Measurements from ENCODE around the gene RBM38. TPM values are rescaled to one million over a fixed set of nuclear protein-coding genes. Genes with fewer than 3 reads are reported as not detected.

Gene RBM38
- total RNA-seq, 1 experiment from 2014 or later, result 53.5 TPM

GRCh38 chr20:57451431-57451794 is 60.2 kb downstream of the RBM38 start:
- no peak for DNase-seq (ENCODE audit: low spot score)

DNA sequence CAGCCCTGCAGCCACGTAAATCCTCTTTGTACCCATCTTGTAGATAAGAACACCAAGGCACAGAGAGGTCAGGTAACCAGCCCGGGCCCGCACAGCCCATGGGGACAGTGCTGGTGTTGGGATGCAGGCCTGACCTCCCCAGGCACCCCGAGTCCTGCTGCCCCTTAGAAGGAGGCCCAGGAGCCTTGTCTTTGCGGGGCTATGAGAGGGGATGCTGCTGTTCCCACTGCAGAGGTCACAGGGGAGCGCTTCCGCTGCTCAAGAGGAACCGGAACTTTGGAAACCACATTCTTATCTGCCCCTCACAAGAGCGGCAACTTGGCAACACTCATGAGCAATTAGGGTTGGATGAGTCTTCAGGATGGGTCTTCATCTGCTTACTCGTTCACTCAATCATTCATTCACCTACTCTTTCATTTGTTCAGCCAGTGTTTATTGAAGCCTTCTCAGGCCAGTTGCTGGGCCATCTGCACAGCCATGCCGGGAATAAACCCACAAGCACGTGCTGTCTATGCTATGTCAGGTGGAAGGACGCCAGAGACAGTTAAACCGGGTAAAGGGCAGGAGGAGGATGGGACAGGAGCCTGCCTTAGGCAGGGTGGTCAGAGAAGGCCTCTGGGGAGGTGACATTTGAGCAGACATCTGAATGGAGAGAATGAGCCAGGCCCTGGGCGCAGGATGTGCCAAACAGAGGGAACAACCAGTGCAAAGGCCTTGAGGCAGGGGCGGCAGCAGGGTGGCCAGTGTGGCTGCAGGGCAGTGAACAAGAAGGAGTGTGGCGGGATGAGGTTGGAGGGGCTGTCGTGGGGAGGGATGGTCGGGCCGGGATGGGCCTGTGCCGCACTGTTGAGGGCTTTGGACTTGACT is 60.8 kb downstream of the RBM38 start:
- no peak for DNase-seq (ENCODE audit: low spot score)

DNA sequence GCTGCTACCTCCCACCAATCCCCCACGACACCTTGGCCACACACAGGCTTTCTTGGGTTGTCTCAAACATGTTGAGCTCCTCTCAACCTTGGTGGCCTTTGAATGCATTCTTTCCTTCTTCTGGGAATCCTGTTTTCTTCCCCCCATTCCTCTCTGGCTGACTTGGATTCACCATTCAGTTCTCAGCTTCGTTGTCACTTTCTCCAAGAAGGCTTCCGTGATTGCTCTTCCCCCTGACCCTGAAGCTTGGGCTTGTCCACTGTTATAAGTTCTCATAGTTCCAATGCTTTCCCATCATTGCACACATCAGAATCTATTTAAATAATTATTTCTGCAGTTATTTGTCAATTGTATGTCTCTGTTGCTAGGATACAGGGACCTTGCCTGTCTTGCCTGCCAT is 64.2 kb downstream of the RBM38 start:
- no peak for DNase-seq (ENCODE audit: low spot score)

- DNase-seq (ENCODE audit: low spot score), result no peak
Measured at GRCh38 chr20:57456116-57456515, 64.9 kb downstream of the RBM38 start.

DNA sequence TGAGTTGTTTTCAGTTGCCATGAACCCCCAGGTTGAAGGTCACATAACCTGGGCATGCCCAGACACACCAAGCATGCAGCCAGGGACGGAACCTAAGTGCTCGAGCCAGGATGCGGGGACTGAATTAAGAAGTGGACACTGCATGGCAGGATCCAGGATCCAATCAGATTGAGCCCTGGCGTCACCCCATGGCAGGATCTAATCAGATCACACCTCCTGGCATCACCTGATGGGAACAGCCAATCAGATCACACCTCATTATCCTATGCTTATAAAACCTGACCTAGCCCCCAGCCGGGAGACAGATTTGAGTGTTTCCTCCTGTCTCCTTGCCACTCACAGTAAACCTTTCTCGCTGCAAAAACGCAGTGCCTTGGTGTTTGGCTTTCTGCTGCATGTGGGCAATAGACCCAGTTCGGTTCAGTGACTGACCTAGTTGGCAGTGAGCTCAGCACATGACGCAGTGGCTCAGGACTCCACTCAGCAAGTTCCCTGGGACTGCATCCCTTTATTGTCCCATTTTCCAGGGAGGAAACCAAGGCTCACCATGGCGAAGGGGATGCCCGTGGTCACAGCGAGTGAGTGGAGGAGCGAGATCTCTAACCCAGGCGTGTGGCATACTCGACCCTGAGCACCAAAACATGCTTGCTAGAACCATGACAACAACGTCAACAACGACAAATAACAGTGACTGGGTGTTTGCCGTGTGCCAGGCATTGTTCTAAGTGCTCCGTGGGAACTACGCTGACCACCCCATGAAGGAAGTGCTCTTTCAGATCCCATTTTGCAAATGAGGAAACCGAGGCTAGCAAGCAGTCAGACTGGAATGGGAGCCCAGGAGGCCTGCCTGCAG is 66.3 kb downstream of the RBM38 start:
- no peak for DNase-seq (ENCODE audit: low spot score)

DNA sequence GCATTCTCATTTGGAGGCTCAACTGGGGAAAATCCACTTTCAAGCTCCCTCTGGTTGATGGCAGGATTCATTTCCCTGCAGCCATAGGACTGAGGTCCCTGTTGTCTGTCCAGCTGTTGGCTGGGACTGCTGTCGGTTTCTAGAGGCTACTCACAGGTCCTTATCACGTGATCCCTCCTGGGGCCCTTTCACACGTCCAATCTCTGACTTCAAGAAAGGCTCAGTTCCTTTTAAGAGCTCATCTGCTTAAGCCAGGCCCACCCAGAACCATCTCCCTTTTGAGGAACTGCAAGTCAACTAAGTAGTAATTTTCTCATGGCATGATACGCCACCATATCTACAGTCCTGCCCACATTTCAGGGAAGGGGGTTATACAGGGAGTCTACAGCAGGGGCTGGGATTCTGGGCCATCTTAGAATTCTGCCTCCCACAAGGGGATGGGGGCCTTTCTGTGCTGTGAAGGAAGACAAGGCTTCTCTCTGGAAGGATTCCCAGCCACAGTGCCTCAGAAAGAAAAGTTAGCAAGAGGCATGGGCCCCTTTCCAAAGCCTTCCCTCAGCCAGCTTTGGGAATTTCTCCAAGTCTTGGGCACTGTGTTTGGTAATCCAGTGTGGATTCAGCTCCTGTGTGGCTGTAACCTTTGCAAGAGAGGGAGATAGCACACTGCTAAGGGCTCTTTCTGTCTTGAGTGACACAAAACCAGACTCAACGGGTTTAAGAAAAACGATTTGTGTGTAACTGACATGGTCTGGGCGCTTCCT is 67.4 kb downstream of the RBM38 start:
- DNase-seq (ENCODE audit: low spot score), result no peak

Other genes starting within 250 kb of the RBM38 start
- gene BMP7, start 124.8 kb upstream of the RBM38 start, total RNA-seq (2014; rRNA removed; shearing (Covaris generic)), result 7.8 and 10.2 TPM in 2 replicates
- gene SPO11, start 61.6 kb upstream of the RBM38 start, total RNA-seq (2014; rRNA removed; shearing (Covaris generic)), result not detected in 2 replicates
- gene RAE1, start 40.1 kb upstream of the RBM38 start, total RNA-seq (2014; rRNA removed; shearing (Covaris generic)), result 42.8 and 56.5 TPM in 2 replicates
- not detected in 2 replicates for gene CTCFL, start 133.7 kb downstream of the RBM38 start, total RNA-seq (2014; rRNA removed; shearing (Covaris generic))
- not detected in 2 replicates for gene PCK1, start 169.7 kb downstream of the RBM38 start, total RNA-seq (2014; rRNA removed; shearing (Covaris generic))
- 0.14 TPM in 1 of 2 replicates, not detected in the other for gene ZBP1, start 229.0 kb downstream of the RBM38 start, total RNA-seq (2014; rRNA removed; shearing (Covaris generic))

Data from A172 (cell line).